ENCODE measurements around the gene GPR87. TPM values are rescaled to one million over a fixed set of nuclear protein-coding genes. Genes with fewer than 3 reads are reported as not detected.

The GPR87 gene
- total RNA-seq, 2 donors from 2014 or later: not detected

GRCh38 chr3:151276687-151277042 is 40.0 kb downstream of the GPR87 start:
- Mint-ChIP-seq H3K27me3 (ENCODE audit: insufficient read depth) (no peaks in the 10 kb centered on the region), H3K36me3 (ENCODE audit: low read depth) (peaks cover 3% of the 10 kb centered on the region), H3K4me3 (no peak overlapping the region), H3K27ac (peak overlapping the region; percentile 62), H3K4me1 (peaks cover 29% of the 10 kb centered on the region), H3K9me3 (no peaks in the 10 kb centered on the region)
- Histone ChIP-seq H3K27ac (ENCODE audit: low read depth, low read length) (no peak overlapping the region), H3K4me3 (ENCODE audit: low read length) (no peak overlapping the region), H3K4me1 (ENCODE audit: control insufficient read depth, insufficient read depth, low read length) (peaks cover 7% of the 10 kb centered on the region), H3K9ac (ENCODE audit: extremely low read depth, low read length, poor library complexity, severe bottlenecking) (no peak overlapping the region), H3K36me3 (ENCODE audit: control insufficient read depth, insufficient read depth, low read length) (no peaks in the 10 kb centered on the region), H3K9me3 (ENCODE audit: control insufficient read depth, low read length) (no peaks in the 10 kb centered on the region), H3K27me3 (ENCODE audit: control insufficient read depth, insufficient read depth, low read length, poor library complexity, severe bottlenecking) (no peaks in the 10 kb centered on the region)
- WGBS, 2 experiments (ENCODE audit: insufficient coverage in 1 of 2, insufficient read length in 1 of 2): 88 to 90% methylated on average over 3 to 6 of the region's 6 CpGs
- no peak for DNase-seq
- no peak for TF ChIP-seq CTCF (conservative IDR thresholded peaks at IDR 0.05)

- H3K4me3 Mint-ChIP-seq: no peak overlapping the region
- peaks cover 30% of the 10 kb centered on the region for H3K4me1 Mint-ChIP-seq
- 69 to 76% methylated on average over 2 of the region's 2 CpGs for WGBS, 2 experiments (ENCODE audit: insufficient coverage in 1 of 2, insufficient read length in 1 of 2)
- peak; percentile 58 for DNase-seq
- H3K9me3 Mint-ChIP-seq: no peaks in the 10 kb centered on the region
- peaks cover 3% of the 10 kb centered on the region for H3K36me3 Mint-ChIP-seq (ENCODE audit: low read depth)
- H3K9me3 ChIP-seq (ENCODE audit: control insufficient read depth, low read length): no peaks in the 10 kb centered on the region
- peak overlapping the region; percentile 62 for H3K27ac Mint-ChIP-seq
- H3K36me3 ChIP-seq (ENCODE audit: control insufficient read depth, insufficient read depth, low read length): no peaks in the 10 kb centered on the region
- H3K9ac ChIP-seq (ENCODE audit: extremely low read depth, low read length, poor library complexity, severe bottlenecking): no peak overlapping the region
- H3K4me1 ChIP-seq (ENCODE audit: control insufficient read depth, insufficient read depth, low read length): peaks cover 7% of the 10 kb centered on the region
- no peak overlapping the region for H3K27ac ChIP-seq (ENCODE audit: low read depth, low read length)
- no peak for TF ChIP-seq CTCF (conservative IDR thresholded peaks at IDR 0.05)
- H3K4me3 ChIP-seq (ENCODE audit: low read length): peak overlapping the region; percentile 20
- no peaks in the 10 kb centered on the region for H3K27me3 ChIP-seq (ENCODE audit: control insufficient read depth, insufficient read depth, low read length, poor library complexity, severe bottlenecking)
- no peaks in the 10 kb centered on the region for H3K27me3 Mint-ChIP-seq (ENCODE audit: insufficient read depth)
Observed at GRCh38 chr3:151276038-151276686, 40.5 kb downstream of the GPR87 start.

GRCh38 chr3:151275091-151275490 is 41.5 kb downstream of the GPR87 start:
- TF ChIP-seq CTCF (conservative IDR thresholded peaks at IDR 0.05): no peak
- no peak overlapping the region for H3K27ac ChIP-seq (ENCODE audit: low read depth, low read length)
- DNase-seq: no peak
- no peaks in the 10 kb centered on the region for H3K36me3 ChIP-seq (ENCODE audit: control insufficient read depth, insufficient read depth, low read length)
- no peaks in the 10 kb centered on the region for H3K27me3 ChIP-seq (ENCODE audit: control insufficient read depth, insufficient read depth, low read length, poor library complexity, severe bottlenecking)
- H3K4me3 ChIP-seq (ENCODE audit: low read length): no peak overlapping the region
- peaks cover 3% of the 10 kb centered on the region for H3K36me3 Mint-ChIP-seq (ENCODE audit: low read depth)
- H3K4me1 ChIP-seq (ENCODE audit: control insufficient read depth, insufficient read depth, low read length): peaks cover 7% of the 10 kb centered on the region
- H3K9me3 ChIP-seq (ENCODE audit: control insufficient read depth, low read length): no peaks in the 10 kb centered on the region
- no peaks in the 10 kb centered on the region for H3K27me3 Mint-ChIP-seq (ENCODE audit: insufficient read depth)
- WGBS, 2 experiments (ENCODE audit: insufficient coverage in 1 of 2, insufficient read length in 1 of 2): 89% methylated on average over 5 of the region's 5 CpGs; no CpG with 5 or more reads in 1 of the 2 experiments
- H3K4me3 Mint-ChIP-seq: no peak overlapping the region
- no peak overlapping the region for H3K9ac ChIP-seq (ENCODE audit: extremely low read depth, low read length, poor library complexity, severe bottlenecking)
- H3K4me1 Mint-ChIP-seq: peaks cover 30% of the 10 kb centered on the region
- no peak overlapping the region for H3K27ac Mint-ChIP-seq
- no peaks in the 10 kb centered on the region for H3K9me3 Mint-ChIP-seq

Measured in endodermal cell (in vitro differentiated cells).